ENCODE measurements around the gene PDGFRA.
"Not testable (repeated sequence)": the region's sequence is repeated elsewhere in the genome, so short reads cannot be mapped to it uniquely, and the experiment has no call there.

Gene PDGFRA

DNA sequence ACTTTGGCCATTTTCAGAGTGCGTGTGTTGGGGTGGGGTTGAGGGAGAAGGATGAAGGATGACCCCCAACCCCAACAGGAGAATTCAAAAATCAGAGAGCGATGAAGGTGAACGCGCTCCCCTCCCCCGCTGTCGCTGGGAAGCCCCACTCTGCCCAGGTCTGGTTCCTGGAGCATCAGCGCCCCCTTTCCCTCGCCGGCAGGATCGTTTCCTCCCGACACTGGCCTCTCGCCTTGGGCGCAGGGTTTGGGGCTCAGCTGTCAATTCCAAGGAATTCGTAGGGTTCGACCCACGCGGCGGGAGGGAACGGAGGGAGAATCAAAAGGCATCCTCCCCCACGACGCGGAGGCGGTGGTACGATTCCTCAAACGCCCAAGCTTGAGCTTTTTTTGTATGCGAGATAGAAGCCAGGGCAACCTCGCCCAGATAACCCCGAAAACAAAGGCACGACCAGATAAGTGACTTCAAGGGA lies 1.0 kb upstream of the PDGFRA start:
- DNase-seq: no peak

DNA sequence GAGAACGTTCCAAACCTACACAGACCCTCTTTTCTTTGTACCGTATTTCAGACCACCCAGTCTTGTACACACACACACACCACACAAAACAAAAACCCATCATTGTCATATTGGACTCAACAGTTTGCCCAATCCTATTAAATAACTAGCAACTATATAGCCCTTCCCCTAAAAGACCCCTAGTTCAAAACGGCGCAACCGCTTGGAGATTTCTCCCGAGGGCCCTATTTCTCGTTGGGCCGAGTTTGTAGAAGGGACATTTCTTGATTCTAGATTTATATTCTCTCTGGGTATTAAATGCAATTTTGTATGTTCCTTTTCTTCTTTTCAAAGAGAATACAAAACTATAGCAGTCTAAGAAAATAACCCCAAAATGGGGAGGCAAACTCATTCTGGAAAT lies 547 bp upstream of the PDGFRA start:
- no peak for DNase-seq

DNA sequence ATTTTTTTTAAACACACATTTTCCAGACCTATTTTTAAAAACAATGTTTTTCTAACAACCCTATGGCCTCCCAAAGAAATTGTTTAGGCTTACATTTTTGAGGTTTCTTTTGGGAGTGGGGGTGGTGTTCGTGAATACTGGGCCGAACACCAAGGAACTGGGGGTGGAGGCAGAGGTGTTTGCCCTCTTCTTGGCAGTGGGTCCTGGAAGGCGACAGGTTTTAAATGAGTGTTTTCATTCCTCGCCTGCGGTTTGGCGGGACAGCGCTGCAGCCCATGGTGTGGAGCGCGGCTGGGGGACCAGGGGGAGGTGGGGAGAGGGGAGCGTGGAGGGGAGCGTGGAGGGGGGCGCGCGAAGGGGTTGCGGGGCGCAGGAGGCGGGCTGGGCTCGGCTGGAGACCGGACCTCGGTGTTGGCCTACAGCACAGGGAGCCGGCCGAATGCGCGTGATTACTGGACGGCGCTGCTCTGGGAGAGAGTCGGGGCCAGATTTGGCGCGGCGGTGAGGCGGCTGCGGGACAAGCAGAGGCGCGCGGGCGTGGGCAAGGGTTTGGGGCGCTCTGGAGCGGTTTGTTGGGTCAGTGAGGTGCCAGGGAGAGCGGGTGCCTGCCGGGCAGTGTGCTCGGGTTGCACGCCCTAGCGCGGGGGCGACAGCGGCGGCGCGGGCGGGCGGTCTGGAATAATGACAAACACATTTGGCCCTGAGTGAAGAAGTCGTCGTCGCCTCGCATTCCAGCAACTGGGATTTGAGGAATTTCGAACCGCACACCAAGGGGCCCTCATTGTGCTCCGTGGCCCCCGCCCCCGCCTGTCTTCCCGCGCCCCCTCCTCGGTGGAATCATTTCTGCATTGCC lies 764 bp downstream of the PDGFRA start:
- DNase-seq: no peak

DNA sequence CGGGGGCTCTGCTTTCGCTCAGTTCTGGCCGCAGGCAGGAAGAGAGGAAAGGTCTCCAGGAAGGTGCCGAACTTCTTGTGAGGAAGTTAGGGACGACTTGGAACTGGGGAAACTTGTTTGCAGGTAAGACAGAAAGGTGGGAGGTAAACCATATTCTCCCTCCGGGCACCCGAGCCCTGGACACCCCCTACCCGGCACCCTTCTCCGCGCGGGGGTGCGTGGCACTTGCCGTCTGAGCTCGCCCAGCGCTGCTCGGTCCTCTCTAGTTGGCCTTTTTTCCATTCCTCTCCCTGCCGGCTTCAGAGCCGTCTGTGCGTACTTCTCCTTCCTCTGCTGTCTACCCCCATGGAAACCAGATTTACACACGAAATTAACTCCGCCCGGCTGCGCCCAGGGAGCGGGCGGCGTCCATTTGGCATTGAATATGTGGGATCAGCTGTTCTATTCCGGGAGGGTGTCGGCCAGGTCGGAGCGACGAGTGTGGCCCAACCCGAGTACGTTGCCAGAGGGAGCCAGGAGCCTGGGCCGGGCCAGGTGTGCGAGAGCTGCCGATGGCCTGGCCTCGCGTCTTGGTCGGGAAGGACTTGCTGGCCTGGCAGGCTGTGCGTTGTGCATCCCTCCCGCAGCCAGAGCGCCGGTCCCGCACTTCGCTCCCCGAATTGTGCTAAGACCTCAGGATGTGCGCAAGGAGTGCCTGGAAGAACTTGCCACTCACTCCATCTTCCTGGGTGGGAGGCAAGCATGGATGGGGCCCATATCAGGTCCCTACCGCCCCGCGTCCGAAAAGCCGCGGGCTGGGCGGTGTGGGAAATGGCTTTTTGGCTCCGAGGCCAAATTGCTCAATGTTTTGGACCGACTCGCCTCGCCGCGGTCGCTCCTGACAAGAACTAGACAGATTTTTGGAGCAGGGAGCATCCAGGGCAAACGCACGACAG lies 1.7 kb downstream of the PDGFRA start:
- DNase-seq: no peak

DNA sequence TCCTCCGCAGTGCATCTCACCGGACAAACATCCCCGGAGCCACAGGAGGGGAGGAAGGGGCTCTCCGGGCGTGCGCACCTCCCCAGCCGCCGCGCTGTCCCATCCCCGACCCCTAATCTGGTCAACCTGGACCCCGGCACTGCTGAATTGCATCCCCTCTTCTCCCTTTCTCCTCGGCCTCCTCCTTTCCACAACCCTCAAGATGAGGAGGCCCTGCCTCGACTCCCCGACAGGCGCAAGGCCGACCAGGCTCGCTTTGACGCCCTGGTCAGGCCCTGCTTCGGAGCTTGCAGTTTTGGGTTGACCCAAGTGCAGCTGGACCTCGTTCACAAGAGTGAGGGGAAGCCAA lies 2.3 kb downstream of the PDGFRA start:
- DNase-seq: no peak

GRCh38 chr4:54231768-54232688 lies 2.9 kb downstream of the PDGFRA start:
- no peak for DNase-seq

DNA sequence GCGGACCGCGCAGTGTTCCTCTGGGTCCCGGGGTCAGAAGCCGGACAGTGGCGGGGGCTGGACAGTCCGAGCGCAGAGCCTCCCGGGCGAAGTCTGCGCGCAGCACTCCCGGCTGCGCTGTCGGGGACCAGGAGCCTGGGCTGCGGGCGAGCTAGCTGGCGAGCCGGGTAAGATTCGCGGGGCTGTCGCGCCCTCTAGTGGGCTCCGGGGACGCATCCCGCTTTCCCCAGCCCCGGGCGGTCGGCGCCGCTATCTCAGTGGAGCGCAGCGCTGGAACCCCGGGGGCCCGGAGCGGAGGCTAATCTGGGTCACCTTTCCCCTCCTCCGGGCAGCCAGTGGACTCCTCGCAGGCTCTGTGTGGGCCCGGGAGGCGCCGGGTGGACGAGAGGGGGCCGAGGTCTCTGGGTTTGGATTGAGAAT lies 4.2 kb downstream of the PDGFRA start:
- peak; percentile 74 for DNase-seq

DNA sequence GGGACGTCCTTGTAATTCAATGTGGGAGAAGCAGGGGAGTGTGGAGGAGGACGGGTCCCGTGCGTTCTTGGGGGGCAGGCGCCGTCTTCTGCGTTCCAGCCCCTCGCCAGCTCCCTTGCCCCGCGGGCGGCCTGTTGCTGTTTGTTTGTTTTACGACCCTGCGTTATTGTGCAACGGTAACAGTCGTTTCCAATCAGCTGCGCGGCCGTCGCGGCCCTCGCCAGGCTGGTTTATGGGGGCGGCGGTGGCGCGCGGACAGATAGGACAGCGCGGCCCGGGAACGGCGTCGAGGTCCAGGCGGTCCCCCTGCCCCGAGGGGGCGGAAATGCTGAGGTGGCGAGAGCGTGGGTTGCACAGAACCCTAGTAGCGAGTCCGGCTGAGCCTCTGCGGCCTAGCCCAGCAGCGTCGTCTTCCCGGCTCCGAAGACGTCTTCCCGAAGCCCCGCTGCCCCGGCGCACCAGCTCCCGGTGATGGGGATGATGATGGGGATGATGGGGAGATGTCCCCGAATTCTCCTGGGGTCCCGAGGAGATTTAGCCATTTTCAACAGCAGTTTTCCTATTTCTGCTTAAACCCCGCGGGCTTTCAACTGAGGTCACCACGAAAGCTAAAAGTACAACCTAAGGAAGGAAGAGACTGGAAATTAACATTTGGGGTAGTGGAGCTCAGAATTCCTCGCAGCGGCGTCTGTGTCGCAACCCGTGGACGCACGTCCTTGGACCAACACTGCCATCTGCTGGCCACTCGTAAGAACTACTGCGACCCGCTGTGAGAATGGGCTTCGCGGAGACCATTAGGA lies 4.8 kb downstream of the PDGFRA start:
- peak; percentile 74 for DNase-seq

DNA sequence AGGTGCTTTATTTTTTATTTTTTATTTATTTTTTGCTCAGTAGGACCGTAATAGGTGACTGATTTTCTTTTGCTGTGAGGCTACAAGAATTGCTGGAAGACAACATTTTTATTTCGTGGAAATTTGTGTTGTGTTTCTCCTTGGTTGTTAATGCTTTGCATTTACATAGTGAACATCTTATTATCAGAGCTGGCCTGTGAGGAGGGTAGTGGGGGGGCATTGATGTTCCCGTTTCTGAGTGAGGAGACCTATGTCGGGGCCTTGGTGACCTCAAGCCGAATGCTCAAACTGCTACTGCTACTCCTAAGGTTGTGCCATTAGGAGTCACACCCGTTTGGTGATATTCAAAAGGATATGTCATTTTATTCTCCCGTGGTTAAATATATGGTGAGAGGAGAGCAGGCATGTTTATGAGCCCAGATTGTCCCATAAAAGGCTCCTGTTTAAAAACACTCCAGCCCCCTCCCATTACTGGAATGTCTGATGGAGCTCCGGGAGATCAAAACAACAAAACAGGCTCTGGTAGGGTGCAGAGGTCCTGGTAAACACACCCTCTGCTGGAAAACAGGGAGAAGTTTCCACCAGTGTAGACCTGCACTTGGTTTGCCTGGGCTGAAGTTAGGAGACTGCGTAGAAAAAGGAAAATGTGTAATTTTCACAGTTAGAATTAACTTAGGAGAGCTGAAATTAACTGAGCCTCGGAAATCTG lies 5.6 kb downstream of the PDGFRA start:
- no peak for DNase-seq

DNA sequence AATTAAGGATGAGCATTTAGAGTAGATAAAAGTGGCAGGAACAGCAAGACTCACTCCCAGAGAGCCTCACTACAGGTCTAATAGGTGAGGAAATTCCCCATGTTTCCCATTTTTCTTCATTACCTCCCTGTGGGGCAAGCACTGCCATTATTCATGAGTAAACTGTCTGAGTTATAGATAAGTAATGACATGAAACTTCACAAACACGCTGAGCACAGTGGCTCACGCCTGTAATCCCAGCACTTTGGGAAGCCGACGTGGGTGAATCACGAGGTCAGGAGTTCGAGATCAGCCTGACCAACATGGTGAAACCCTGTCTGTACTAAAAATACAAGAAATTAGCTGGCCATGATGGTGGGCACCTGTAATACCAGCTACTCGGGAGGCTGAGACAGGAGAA lies 7.2 kb downstream of the PDGFRA start:
- not testable (repeated sequence) for DNase-seq

DNA sequence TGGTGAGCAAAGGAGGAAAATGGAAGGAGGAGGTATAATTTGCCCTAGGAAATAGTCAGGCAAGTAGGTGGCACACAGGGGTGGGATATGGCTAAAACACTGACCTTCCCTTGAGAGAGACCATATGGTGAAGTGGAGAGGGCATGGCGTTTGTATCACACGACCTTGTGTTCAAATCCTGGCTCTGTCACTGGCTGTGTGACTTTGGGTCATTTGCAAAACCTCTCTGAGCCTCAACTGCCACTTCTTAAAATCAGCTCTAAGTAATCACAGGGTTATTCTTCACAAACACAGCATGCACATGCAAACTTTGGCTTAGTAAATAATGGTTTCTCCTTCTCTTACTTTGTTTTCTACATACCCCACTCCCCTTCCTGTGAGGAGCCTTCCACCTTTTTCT lies 8.7 kb downstream of the PDGFRA start:
- DNase-seq: no peak

DNA sequence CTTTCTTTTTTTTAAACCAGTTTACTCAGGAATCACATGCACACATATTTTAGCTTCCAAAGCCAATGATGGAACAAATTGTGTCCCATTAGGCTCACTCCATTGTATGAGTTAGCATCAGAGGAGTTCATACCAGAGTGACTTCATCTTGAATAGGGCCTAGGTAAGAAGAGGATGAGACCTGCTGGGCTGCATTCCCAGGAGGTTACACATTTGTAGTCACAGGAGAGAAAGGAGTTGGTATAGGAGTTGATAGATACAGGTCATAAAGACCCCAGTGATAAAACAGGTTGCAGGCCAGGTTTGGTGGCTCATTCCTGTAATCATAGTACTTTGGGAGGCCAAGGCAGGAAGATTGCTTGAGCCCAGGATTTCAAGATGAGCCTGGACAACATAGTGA lies 9.3 kb downstream of the PDGFRA start:
- DNase-seq: no peak

GRCh38 chr4:54241268-54241823 lies 12.3 kb downstream of the PDGFRA start:
- not testable (repeated sequence) for DNase-seq

GRCh38 chr4:54243541-54243940 lies 14.4 kb downstream of the PDGFRA start:
- not testable (repeated sequence) for DNase-seq

GRCh38 chr4:54252312-54252711 lies 23.2 kb downstream of the PDGFRA start:
- DNase-seq: not testable (repeated sequence)

- DNase-seq: no peak
Observed at GRCh38 chr4:54254116-54254914, 25.2 kb downstream of the PDGFRA start.

DNA sequence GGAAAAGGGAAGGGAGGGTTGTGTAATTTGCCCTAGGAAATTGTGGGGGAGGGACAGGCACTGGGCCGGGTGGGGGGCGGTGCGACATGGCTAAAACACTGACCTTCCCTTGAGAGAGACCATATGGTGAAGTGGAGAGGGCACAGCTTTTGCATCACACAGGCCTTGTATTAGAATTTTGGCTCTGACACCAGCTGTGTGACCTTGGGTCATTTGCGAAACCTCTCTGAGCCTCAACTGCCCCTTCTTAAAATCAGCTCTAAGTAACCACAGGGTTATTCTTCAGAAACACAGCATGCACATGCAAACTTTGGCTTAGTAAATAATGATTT lies 25.8 kb downstream of the PDGFRA start:
- DNase-seq: no peak

- no peak for DNase-seq
Observed at GRCh38 chr4:54255881-54256280, 26.8 kb downstream of the PDGFRA start.

DNA sequence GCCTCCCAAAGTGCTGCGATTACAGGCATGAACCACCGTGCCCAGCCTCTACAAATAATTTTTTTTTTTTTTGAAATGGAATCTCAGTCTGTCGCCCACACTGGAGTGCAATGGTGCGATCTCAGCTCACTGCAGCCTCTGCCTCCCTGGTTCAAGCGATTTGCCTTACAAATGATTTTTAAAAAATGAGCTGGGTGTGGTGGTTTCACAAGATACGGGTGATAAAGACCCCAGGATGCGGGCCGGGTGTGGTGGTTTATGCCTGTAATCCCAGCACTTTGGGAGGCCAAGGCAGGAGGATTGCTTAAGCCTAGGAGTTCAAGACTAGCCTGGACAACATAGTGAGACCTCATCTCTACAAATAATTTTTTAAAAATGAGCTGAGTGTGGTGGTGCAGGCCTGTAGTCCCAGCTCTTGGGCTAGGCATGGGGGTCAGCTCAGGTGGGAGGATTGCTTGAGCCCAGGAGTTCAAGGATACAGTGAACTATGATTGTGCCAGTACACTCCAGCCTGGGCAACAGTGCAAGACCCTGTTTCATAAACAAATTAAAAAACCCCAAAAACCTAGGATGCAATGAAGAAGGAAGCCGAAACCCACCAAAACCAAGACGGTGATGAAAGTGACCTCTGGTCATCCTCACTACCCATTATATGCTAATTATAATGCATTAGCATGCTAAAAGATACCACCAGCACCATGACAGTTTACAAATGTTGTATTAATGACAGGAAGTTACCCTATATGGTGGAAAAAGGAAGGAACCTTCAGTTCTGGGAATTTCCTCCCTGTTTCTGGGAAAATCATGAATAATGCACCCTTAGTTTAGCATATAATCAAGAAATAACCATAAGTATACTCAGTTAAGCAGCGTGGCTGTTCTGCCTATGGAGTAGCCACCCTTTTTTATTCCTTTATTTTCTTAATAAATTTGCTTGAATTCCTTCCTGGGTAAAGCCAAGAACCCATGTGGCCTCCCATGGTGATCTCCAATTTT lies 27.7 kb downstream of the PDGFRA start:
- DNase-seq: no peak
